Activated T-helper 2 cell treated with anti-CD3 and anti-CD28 coated beads, Interferon-gamma antibody, Interleukin-2, Interleukin-4, amounts not matched to agents 10 μg/mL and 5 μg/mL and 100 μg/mL, durations not matched to agents 14 hours and 24 hours and 36 hours (primary cell): Measurements from ENCODE around the gene C11orf71. TPM values are rescaled to one million over a fixed set of nuclear protein-coding genes. Genes with fewer than 3 reads are reported as not detected.

Source experiments
- DNase-seq: peaks from one replicate; pipeline ENCODE4 v3.0.0; 2021; ENCODE audit warnings: low spot score
- H3K27ac Mint-ChIP-seq: one replicate; pipeline ENCODE4 v1.8.0; 2021; ENCODE audit warnings: mixed read lengths
- H3K27me3 Mint-ChIP-seq: one replicate; pipeline ENCODE4 v1.8.0; 2021; ENCODE audit warnings: low read depth, mixed read lengths
- H3K36me3 Mint-ChIP-seq: one replicate; pipeline ENCODE4 v1.8.0; 2021; ENCODE audit warnings: low read depth, mixed read lengths
- H3K4me1 Mint-ChIP-seq: one replicate; pipeline ENCODE4 v1.8.0; 2021; ENCODE audit warnings: low read depth, mixed read lengths
- H3K4me3 Mint-ChIP-seq: one replicate; pipeline ENCODE4 v1.8.0; 2021; ENCODE audit warnings: low read depth, mild to moderate bottlenecking, moderate library complexity, mixed read lengths
- H3K9me3 Mint-ChIP-seq: one replicate; pipeline ENCODE4 v1.8.0; 2021; ENCODE audit warnings: mixed read lengths
- intact Hi-C: fragments of 100-400 bp; cut with micrococcal nuclease; formaldehyde crosslinking; loops from one replicate; pipeline ENCODE4 v1.15.1; 2023
- total RNA-seq: library from RNA; stranded (reverse); gene quantifications from 2 replicates; pipeline ENCODE4 v1.2.3, GENCODE V29; 2022

The C11orf71 gene, protein sequence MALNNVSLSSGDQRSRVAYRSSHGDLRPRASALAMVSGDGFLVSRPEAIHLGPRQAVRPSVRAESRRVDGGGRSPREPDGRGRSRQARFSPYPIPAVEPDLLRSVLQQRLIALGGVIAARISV
- total RNA-seq = 5.8 and 6.3 TPM in 2 replicates

GRCh38 chr11:114400216-114400914 is at the start of gene C11orf71, which contains the start of gene RBM7:
Gene C11orf71 (minus strand): TSS chr11:114400511. CDS start chr11:114400331, 180 bp downstream.
Gene RBM7 (plus strand): TSS chr11:114400666. CDS start chr11:114400672, 6 bp downstream.
- DNase-seq = peak; percentile 97
- H3K36me3 Mint-ChIP-seq = peaks cover 55% of the 10 kb centered on the region
- peaks cover 37% of the 10 kb centered on the region for H3K4me1 Mint-ChIP-seq
- H3K9me3 Mint-ChIP-seq = no peaks in the 10 kb centered on the region
- peak within 1 kb of the TSS; percentile 92 for H3K4me3 Mint-ChIP-seq
- intact Hi-C loops = loop anchor here (1.0 to 10.0 kb wide), 5 partner anchors 16 to 525 kb away; partner anchors contain the start of gene USP28
- no peaks in the 10 kb centered on the region for H3K27me3 Mint-ChIP-seq
- peak within 1 kb of the TSS; percentile 97 for H3K27ac Mint-ChIP-seq

DNA sequence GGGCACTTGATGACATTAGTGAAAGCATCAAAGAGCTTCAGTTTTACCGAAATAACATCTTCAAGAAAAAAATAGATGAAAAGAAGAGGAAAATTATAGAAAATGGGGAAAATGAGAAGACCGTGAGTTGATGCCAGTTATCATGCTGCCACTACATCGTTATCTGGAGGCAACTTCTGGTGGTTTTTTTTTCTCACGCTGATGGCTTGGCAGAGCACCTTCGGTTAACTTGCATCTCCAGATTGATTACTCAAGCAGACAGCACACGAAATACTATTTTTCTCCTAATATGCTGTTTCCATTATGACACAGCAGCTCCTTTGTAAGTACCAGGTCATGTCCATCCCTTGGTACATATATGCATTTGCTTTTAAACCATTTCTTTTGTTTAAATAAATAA is 49.5 kb upstream of the C11orf71 start:
- peaks cover 54% of the 10 kb centered on the region for H3K36me3 Mint-ChIP-seq

DNA sequence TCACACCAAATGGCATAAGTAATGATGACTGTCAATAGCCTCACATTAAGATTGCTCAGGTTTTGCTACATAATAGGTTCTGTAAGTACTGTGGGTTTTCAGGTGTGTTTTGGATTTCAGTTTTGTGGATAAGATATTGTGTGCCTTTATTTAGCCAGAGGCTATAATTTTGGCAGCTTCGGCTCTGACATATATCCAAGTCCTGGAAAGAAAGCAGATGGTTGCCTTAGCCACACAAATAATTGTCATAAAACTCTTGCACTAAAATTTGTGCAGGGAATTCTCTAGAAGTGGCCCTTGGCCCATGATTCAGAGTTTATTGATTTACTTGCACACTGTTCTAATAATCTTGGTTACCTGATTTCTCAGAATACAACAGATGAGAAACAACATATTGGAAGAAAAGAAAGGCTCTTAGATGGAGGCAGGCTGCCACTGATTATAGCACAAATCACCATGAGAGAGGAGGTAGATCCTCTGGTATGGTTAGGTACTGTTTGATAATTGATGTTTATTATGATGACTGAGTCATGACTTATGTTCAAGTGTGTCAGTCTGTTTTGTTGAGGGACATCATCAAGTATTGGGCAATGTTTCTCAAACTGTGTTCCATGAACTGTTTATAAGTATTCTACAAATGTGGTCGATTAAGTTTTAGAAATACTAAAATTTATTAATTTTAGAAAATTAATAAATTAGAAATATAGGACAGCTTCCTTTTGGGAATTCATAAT is 48.6 kb upstream of the C11orf71 start:
- intact Hi-C loops = no loop called here
- no peak for DNase-seq
- H3K9me3 Mint-ChIP-seq = no peaks in the 10 kb centered on the region
- no peak overlapping the region for H3K27ac Mint-ChIP-seq
- H3K4me1 Mint-ChIP-seq = peaks cover 2% of the 10 kb centered on the region
- no peak overlapping the region for H3K4me3 Mint-ChIP-seq
- H3K36me3 Mint-ChIP-seq = peaks cover 63% of the 10 kb centered on the region
- H3K27me3 Mint-ChIP-seq = no peaks in the 10 kb centered on the region

More for the DNA sequence above, 49.5 kb upstream of the C11orf71 start:
- no peak for DNase-seq
- Mint-ChIP-seq H3K27me3 (no peaks in the 10 kb centered on the region), H3K9me3 (no peaks in the 10 kb centered on the region), H3K4me3 (no peak overlapping the region), H3K4me1 (peaks cover 2% of the 10 kb centered on the region), H3K27ac (no peak overlapping the region)
- intact Hi-C loops = no loop called here

GRCh38 chr11:114447892-114448291 is 47.6 kb upstream of the C11orf71 start:
- H3K27ac Mint-ChIP-seq = no peak overlapping the region
- H3K4me3 Mint-ChIP-seq = no peak overlapping the region
- no peaks in the 10 kb centered on the region for H3K9me3 Mint-ChIP-seq
- no peaks in the 10 kb centered on the region for H3K27me3 Mint-ChIP-seq
- H3K4me1 Mint-ChIP-seq = peaks cover 2% of the 10 kb centered on the region
- DNase-seq = no peak
- peaks cover 67% of the 10 kb centered on the region for H3K36me3 Mint-ChIP-seq
- intact Hi-C loops = no loop called here

- Mint-ChIP-seq H3K9me3 (no peaks in the 10 kb centered on the region), H3K36me3 (peaks cover 67% of the 10 kb centered on the region), H3K27ac (no peak overlapping the region), H3K4me3 (no peak overlapping the region), H3K27me3 (no peaks in the 10 kb centered on the region), H3K4me1 (peaks cover 2% of the 10 kb centered on the region)
- intact Hi-C loops = no loop called here
- no peak for DNase-seq
These were observed 47.1 kb upstream of the C11orf71 start for GRCh38 chr11:114447444-114447843.

- H3K4me3 Mint-ChIP-seq = no peak overlapping the region
- DNase-seq = no peak
- intact Hi-C loops = loop anchor here (5.0 kb wide), 1 partner anchor 95 kb away; no protein-coding TSS in a partner anchor
- H3K4me1 Mint-ChIP-seq = peaks cover 24% of the 10 kb centered on the region
- H3K27ac Mint-ChIP-seq = no peak overlapping the region
- no peaks in the 10 kb centered on the region for H3K27me3 Mint-ChIP-seq
- no peaks in the 10 kb centered on the region for H3K9me3 Mint-ChIP-seq
- H3K36me3 Mint-ChIP-seq = peaks cover 53% of the 10 kb centered on the region
These were observed 42.2 kb upstream of the C11orf71 start for GRCh38 chr11:114442536-114442935.

GRCh38 chr11:114441921-114442320 is 41.6 kb upstream of the C11orf71 start:
- Mint-ChIP-seq H3K9me3 (no peaks in the 10 kb centered on the region), H3K27ac (no peak overlapping the region), H3K4me3 (no peak overlapping the region), H3K36me3 (peaks cover 47% of the 10 kb centered on the region), H3K4me1 (peaks cover 24% of the 10 kb centered on the region), H3K27me3 (no peaks in the 10 kb centered on the region)
- intact Hi-C loops = loop anchor here (5.0 kb wide), 1 partner anchor 95 kb away; no protein-coding TSS in a partner anchor
- DNase-seq = no peak

GRCh38 chr11:114440971-114441763 is 40.9 kb upstream of the C11orf71 start:
- H3K27me3 Mint-ChIP-seq = no peaks in the 10 kb centered on the region
- no peaks in the 10 kb centered on the region for H3K9me3 Mint-ChIP-seq
- peak overlapping the region; percentile 28 for H3K27ac Mint-ChIP-seq
- intact Hi-C loops = loop anchor here (1.0 to 5.0 kb wide), 2 partner anchors 41 to 94 kb away; partner anchors contain the start of genes C11orf71 and RBM7
- peaks cover 24% of the 10 kb centered on the region for H3K4me1 Mint-ChIP-seq
- peaks cover 41% of the 10 kb centered on the region for H3K36me3 Mint-ChIP-seq
- peak overlapping the region; percentile 18 for H3K4me3 Mint-ChIP-seq
- DNase-seq = no peak

- intact Hi-C loops = loop anchor here (1.0 to 5.0 kb wide), 2 partner anchors 40 to 93 kb away; partner anchors contain the start of genes C11orf71 and RBM7
- H3K4me1 Mint-ChIP-seq = peaks cover 24% of the 10 kb centered on the region
- peak overlapping the region; percentile 92 for H3K4me3 Mint-ChIP-seq
- peak overlapping the region; percentile 90 for H3K27ac Mint-ChIP-seq
- H3K36me3 Mint-ChIP-seq = peaks cover 36% of the 10 kb centered on the region
- no peak for DNase-seq
- no peaks in the 10 kb centered on the region for H3K9me3 Mint-ChIP-seq
- no peaks in the 10 kb centered on the region for H3K27me3 Mint-ChIP-seq
These were observed 40.0 kb upstream of the C11orf71 start for GRCh38 chr11:114440121-114440860.

GRCh38 chr11:114439229-114440120 is 39.2 kb upstream of the C11orf71 start, which contains the start of gene REXO2:
Gene REXO2 (plus strand): TSS chr11:114439467. CDS start chr11:114439529, 62 bp downstream.
- intact Hi-C loops = loop anchor here (1.0 to 5.0 kb wide), 2 partner anchors 39 to 92 kb away; partner anchors contain the start of genes C11orf71 and RBM7
- peak; percentile 91 for DNase-seq
- Mint-ChIP-seq H3K36me3 (peaks cover 28% of the 10 kb centered on the region), H3K9me3 (no peaks in the 10 kb centered on the region), H3K4me1 (peaks cover 24% of the 10 kb centered on the region), H3K27me3 (no peaks in the 10 kb centered on the region), H3K4me3 (peak within 1 kb of the TSS; percentile 92), H3K27ac (peak within 1 kb of the TSS; percentile 90)

DNA sequence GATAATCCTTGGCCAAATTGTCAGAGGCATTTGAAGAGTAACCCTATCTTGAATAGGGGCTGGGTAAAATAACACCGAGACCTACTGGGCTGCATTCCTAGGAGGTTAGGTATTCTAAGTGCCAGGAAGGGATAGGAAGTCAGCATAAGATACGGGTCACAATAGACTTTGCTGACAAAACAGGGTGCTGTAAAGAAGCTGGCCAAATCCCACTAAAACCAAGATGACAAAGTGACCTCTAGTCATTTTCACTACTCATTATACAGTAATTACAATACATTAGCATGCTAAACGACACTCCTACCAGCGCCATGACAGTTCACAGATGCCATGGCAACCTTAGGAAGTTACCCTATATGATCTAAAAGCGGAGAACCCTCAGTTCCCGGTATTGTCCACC is 38.0 kb upstream of the C11orf71 start:
- Mint-ChIP-seq H3K4me3 (no peak overlapping the region), H3K4me1 (peaks cover 24% of the 10 kb centered on the region), H3K9me3 (no peaks in the 10 kb centered on the region), H3K27ac (no peak overlapping the region), H3K27me3 (no peaks in the 10 kb centered on the region), H3K36me3 (peaks cover 17% of the 10 kb centered on the region)
- no peak for DNase-seq
- intact Hi-C loops = no loop called here
